SK-N-MC (cell line): ENCODE data around the gene LRFN4.

Experiments used
- DNase-seq: peaks from one replicate; pipeline ENCODE4 v3.0.0-alpha.2; 2011; ENCODE audit warnings: low read depth, low spot score
- H3K27ac ChIP-seq: fragments of 200-600 bp; sonication (generic); 2 replicates; pipeline ENCODE4 v1.5.1; 2016; ENCODE audit warnings: mixed run types
- H3K36me3 ChIP-seq: fragments of 200-600 bp; sonication (generic); 2 replicates; pipeline ENCODE4 v1.6.1; 2017; ENCODE audit warnings: antibody characterized with exemption, low read length, mixed read lengths; ENCODE audit not compliant: insufficient read depth
- H3K4me3 ChIP-seq: fragments of 200-600 bp; sonication (generic); 2 replicates; pipeline ENCODE4 v1.5.1; 2016
- H3K9ac ChIP-seq: fragments of 200-600 bp; sonication (generic); 2 replicates; pipeline ENCODE4 v1.8.0; 2017; ENCODE audit warnings: mixed run types, mixed read lengths; ENCODE audit not compliant: insufficient read length
- H3K9me3 ChIP-seq: fragments of 200-600 bp; sonication (generic); 2 replicates; pipeline ENCODE4 v1.6.1; 2017; ENCODE audit warnings: low read depth, mild to moderate bottlenecking, antibody characterized with exemption, low read length, moderate library complexity, mixed read lengths
- EZH2 ChIP-seq: fragments of 200-600 bp; sonication (generic); IDR thresholded peaks from one replicate; pipeline ENCODE4 v1.6.1; 2017; ENCODE audit warnings: antibody characterized with exemption
- FOXP2 ChIP-seq: optimal IDR thresholded peaks from 2 replicates; pipeline ENCODE3; 2011; ENCODE audit warnings: mild to moderate bottlenecking, moderate library complexity; ENCODE audit not compliant: insufficient read depth; ENCODE audit errors: extremely low read length, control extremely low read depth
- POLR2AphosphoS5 ChIP-seq: IDR thresholded peaks from 2 replicates; pipeline ENCODE4 v1.6.1; 2012; ENCODE audit warnings: mild to moderate bottlenecking, low read depth, low read length, borderline replicate concordance

LRFN4 gene

DNA sequence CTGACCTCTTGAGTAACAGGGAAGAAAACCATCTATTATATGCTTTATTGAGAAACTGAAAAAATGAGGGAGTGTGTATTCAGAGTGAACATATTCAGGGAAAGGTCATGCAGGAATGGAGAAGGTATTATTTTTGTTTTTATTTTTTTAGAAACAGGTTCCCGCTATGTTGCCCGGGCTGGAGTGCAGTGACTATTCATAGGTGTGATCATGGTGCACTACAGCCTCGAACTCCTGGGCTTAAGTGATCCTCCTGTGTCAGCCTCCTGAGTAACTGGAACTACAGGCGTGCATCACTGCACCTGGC lies 22.4 kb upstream of the LRFN4 start:
- TF ChIP-seq FOXP2: no peak
- TF ChIP-seq EZH2: no peak
- TF ChIP-seq POLR2AphosphoS5: no peak
- H3K9ac ChIP-seq: no peak overlapping the region
- H3K27ac ChIP-seq: no peak overlapping the region; the same call in 1 of the 2 replicates
- H3K9me3 ChIP-seq: no peaks in the 10 kb centered on the region
- no peak for DNase-seq
- no peaks in the 10 kb centered on the region; the same call in 1 of the 2 replicates for H3K36me3 ChIP-seq
- no peak overlapping the region for H3K4me3 ChIP-seq

DNA sequence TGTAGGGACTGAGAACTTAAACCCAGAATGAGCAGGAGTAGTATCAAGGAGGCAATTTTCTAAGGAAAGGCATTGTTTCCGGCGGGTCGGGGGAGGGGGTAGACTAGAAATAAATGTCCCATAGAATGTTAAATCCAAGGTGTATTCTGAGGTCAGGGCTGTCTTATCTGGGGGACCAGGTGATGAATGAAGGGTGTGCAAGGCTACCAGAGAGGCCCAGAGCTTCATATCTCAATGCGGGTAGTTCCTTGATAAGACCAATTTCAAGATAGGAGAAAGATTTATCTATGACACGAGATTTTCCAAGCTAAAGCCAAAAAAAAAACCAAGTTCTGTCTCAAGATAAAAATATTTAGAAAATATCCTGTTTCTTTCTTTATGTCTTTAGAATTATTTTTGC lies 21.9 kb upstream of the LRFN4 start:
- Histone ChIP-seq H3K27ac (peak overlapping the region; percentile 81), H3K9ac (no peak overlapping the region), H3K9me3 (no peaks in the 10 kb centered on the region), H3K4me3 (no peak overlapping the region), H3K36me3 (no peaks in the 10 kb centered on the region; the same call in 1 of the 2 replicates)
- DNase-seq: no peak
- TF ChIP-seq EZH2 (no peak), POLR2AphosphoS5 (no peak), FOXP2 (no peak)

DNA sequence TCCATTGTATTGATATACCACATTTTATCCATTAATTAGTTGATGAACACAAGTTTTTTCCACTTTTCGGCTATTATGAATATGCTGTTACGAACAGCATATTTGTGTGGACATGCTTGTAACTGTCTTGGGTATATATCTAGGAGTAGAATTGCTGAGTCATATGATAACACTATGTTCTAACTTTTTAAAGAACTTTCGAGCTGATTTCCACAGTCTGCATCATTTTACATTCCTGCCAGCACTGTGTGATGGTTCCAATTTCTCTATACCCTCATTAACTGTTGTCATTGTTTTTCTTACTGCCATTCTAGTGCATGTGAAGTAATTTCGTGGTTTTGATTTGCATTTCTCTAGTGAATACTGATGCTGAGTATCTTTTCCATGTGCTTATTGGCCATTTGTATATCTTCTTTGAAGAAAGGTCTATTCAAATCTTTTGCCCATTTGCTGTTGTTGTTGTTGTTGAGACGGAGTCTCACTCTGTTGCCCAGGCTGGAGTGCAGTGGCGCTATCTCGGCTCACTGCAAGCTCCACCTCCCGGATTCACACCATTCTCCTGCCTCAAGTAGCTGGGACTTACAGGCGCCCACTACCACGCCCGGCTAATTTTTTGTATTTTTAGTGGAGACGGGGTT lies 21.0 kb upstream of the LRFN4 start:
- no peak for DNase-seq
- Histone ChIP-seq H3K4me3 (no peak overlapping the region), H3K27ac (peak overlapping the region; percentile 81), H3K9me3 (no peaks in the 10 kb centered on the region), H3K9ac (no peak overlapping the region), H3K36me3 (peaks cover 4% of the 10 kb centered on the region; the same call in 1 of the 2 replicates)
- TF ChIP-seq POLR2AphosphoS5 (no peak), EZH2 (no peak), FOXP2 (no peak)

DNA sequence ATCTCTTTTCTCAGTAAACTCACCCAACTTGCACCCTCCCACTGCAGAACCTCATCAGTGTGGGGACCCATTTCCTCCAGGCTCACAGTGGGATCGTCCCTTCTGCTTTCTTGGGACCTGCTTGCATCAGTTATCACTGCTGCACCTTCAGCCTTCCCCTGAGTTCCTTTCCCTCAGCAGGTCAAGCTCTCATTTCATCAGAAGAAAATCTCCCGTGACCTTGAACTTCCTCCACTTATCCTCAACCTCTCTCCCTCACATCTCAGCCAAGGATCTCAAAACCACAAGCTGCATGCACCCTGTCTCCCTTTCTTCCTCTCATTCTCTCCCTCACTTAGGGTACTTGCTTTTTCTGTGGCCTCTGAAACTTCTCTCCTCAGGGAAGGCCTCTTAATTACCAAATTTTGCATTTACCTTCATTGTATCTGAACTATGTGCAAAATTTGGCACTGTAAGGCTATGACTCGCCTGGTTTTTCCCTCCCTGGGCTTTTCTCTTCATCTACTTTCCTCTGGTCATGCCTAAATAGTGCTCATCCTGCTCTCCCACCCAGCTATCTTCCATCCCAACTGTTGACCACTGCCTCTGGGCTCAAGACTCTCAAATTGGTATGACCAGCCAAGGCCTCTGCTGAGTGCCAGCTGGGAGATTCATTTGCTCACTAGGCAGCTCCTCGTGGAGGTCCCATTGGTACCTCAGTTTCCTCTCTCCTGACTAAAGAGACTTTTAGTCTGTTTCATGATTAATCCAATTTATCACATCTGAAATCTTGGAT lies 16.4 kb upstream of the LRFN4 start:
- DNase-seq: no peak
- TF ChIP-seq EZH2 (no peak), FOXP2 (no peak), POLR2AphosphoS5 (no peak; the same call in 1 of the 2 replicates)
- Histone ChIP-seq H3K4me3 (no peak overlapping the region), H3K36me3 (peaks cover 5% of the 10 kb centered on the region; the same call in 1 of the 2 replicates), H3K9me3 (no peaks in the 10 kb centered on the region), H3K27ac (peak overlapping the region; percentile 21; the same call in 1 of the 2 replicates), H3K9ac (no peak overlapping the region)

DNA sequence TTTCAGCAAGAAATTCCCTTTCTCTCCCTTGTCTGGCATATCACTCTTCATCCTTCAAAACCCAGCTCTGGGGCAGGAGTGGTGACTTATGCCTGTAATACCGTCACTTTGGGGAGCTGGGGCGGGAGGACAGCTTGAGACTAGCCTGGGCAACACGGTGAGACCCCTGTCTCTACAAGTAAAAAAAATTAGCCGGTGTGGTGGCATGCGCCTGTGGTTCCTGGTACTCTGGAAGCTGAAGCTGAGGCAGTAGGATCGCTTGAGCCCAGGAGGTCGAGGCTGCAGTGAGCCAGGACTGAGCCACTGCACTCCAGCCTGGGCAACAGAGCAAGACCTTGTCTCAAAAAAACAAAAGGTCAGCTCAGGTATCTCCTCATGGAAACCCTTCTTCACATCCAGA lies 15.0 kb upstream of the LRFN4 start:
- H3K9me3 ChIP-seq: no peaks in the 10 kb centered on the region
- H3K36me3 ChIP-seq: peaks cover 14% of the 10 kb centered on the region; the same call in 1 of the 2 replicates
- H3K9ac ChIP-seq: peak overlapping the region; percentile 98
- TF ChIP-seq POLR2AphosphoS5 (no peak), FOXP2 (no peak), EZH2 (no peak)
- H3K4me3 ChIP-seq: peak overlapping the region; percentile 99
- no peak overlapping the region for H3K27ac ChIP-seq
- no peak for DNase-seq

DNA sequence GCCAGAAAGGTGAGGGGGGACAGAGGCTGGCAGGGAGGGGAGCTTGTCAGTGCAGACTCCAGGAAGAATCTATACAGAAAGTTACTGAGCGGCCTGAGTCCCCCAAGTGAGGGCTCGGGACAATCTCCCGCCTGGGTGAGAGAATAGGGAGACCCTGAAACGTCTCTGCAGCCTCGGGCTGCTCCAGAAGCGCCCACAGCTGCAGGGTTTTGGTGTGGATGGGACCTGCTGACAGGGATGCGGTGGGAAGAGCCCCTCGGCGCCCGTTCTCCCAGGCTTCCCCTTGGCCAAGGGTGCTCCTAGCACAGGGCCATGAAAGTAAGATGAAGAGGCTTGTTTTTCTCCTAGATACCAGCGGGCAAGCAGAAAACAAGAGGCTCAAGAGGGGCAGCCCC lies 14.4 kb upstream of the LRFN4 start:
- peaks cover 14% of the 10 kb centered on the region; the same call in 1 of the 2 replicates for H3K36me3 ChIP-seq
- DNase-seq: no peak
- TF ChIP-seq FOXP2 (no peak), EZH2 (no peak), POLR2AphosphoS5 (no peak)
- H3K9ac ChIP-seq: peak overlapping the region; percentile 98
- peak overlapping the region; percentile 99 for H3K4me3 ChIP-seq
- no peaks in the 10 kb centered on the region for H3K9me3 ChIP-seq
- peak overlapping the region; percentile 83; the same call in 1 of the 2 replicates for H3K27ac ChIP-seq

DNA sequence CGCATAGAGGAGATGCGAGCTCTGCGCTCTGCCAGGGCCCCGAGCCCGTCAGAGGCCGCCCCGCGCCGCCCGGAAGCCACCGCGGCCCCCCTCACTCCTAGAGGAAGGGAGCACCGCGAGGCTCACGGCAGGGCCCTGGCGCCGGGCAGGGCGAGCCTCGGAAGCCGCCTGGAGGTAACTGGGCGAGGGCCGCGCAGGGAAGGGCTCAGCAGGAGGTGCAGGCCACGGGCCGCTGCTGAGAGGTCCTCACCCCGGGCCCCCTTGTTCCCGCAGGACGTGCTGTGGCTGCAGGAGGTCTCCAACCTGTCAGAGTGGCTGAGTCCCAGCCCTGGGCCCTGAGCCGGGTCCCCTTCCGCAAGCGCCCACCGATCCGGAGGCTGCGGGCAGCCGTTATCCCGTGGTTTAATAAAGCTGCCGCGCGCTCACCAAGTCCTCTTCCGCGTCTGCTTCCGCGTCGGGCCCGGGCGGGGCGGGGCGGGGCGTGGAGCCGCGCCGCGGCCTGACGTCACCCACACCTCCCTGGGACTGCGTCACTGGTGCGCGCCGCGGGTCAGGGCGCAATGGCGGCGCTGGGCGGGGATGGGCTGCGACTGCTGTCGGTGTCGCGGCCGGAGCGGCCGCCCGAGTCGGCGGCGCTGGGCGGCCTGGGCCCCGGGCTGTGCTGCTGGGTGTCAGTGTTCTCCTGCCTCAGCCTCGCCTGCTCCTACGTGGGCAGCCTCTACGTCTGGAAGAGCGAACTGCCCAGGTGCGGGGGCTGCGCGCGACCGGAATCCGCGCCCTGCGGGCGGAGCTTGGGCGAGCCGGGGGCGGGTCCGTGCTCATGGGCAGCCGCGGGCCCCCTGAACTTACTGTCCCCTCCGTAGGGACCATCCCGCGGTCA lies 13.7 kb upstream of the LRFN4 start, which contains the start of gene RCE1:
TSS of gene RCE1 (plus strand) at position 546 of the 880 bp plus-strand sequence. CDS start at position 561, 15 bp downstream.
- H3K36me3 ChIP-seq: peaks cover 14% of the 10 kb centered on the region; the same call in 1 of the 2 replicates
- no peak for DNase-seq
- peak within 1 kb of the TSS; percentile 99 for H3K4me3 ChIP-seq
- H3K9me3 ChIP-seq: no peaks in the 10 kb centered on the region
- peak within 1 kb of the TSS; percentile 83 for H3K27ac ChIP-seq
- TF ChIP-seq POLR2AphosphoS5: peak; percentile 78
- TF ChIP-seq EZH2: no peak
- TF ChIP-seq FOXP2: peak; percentile 94
- peak within 1 kb of the TSS; percentile 98 for H3K9ac ChIP-seq

DNA sequence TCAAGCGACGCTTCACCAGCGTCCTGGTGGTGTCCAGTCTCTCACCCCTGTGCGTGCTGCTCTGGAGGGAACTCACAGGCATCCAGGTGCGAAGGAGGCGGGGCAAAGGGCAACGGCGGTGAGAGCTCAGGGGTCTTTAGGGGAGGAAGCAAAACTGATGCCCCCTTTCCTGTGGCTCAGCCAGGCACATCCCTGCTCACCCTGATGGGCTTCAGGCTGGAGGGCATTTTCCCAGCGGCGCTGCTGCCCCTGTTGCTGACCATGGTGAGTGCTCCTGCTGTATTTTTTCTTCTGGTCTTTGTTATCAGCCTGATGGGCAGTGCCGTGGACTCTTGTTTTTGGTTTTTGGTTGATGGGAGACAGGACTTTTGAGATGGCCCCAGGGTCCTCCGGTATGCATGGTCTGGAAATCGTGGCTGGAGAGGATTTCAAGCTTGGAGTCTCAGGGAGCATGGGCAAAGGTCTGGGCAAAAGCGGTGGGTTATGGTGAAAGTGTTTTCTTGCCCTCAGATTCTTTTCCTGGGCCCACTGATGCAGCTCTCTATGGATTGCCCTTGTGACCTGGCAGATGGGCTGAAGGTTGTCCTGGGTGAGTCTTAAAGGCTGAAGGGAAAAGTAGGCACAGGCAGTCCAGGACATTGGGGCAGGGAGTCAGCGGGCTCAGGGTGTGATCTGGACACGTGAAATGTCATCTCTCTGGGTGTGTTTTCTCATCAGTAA lies 12.9 kb upstream of the LRFN4 start:
- TF ChIP-seq EZH2: no peak
- no peak for TF ChIP-seq POLR2AphosphoS5
- no peak for TF ChIP-seq FOXP2
- Histone ChIP-seq H3K27ac (peak overlapping the region; percentile 80), H3K4me3 (peak overlapping the region; percentile 99), H3K9me3 (no peaks in the 10 kb centered on the region), H3K36me3 (peaks cover 14% of the 10 kb centered on the region; the same call in 1 of the 2 replicates), H3K9ac (peak overlapping the region; percentile 98)
- no peak for DNase-seq
